ENCODE data around the gene SLC22A1.

- TF ChIP-seq POLR2AphosphoS5 (IDR thresholded peaks at IDR 0.05; ENCODE audit: low read depth, low read length) (no peak), CTCF (IDR thresholded peaks at IDR 0.05) (no peak), REST (IDR thresholded peaks at IDR 0.05; ENCODE audit: insufficient read depth in 1 of 2, low read depth in 2 of 2, low read length in 1 of 2) (no peak), SIN3A (IDR thresholded peaks at IDR 0.05; ENCODE audit: borderline replicate concordance, insufficient read depth, low read depth, low read length) (no peak), TCF7L2 (IDR thresholded peaks at IDR 0.05; ENCODE audit: low read depth, low read length) (no peak)
Observed at GRCh38 chr6:160207618-160208017, 86.0 kb downstream of the SLC22A1 start.

Data from Panc1 (cell line).